NAMALWA (cell line): ENCODE results near the gene ENTR1.
A peak's percentile ranks its signal among the peaks of the same experiment; 100 is the strongest.

ENCODE experiments used
- DNase-seq: peaks from one replicate; pipeline ENCODE4 v3.0.0-alpha.2; 2015; ENCODE audit warnings: low spot score

The ENTR1 gene

GRCh38 chr9:136377341-136378169 lies 32.9 kb downstream of the ENTR1 start:
- no peak for DNase-seq

DNA sequence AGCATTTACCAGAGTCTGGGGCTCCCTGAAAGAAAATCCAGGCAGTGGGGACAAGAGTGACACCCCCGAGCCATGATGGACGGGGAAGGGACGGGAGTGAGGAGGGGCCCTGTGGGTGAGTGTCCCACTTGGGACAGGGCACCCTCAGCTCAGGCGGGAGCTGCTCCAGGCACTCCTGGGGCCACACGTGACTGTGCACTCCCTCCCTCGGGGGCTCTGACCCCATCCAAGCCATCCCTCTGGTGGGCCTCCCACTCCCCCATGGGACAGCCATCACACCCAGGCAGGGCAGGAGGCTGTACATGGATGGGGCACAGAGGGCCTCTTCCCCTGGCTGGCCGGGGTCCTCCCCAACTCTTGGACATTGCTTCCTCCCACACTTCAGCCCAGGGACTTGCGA lies 34.0 kb downstream of the ENTR1 start:
- DNase-seq = no peak

- no peak for DNase-seq
Observed at GRCh38 chr9:136375096-136375495, 35.3 kb downstream of the ENTR1 start.

DNA sequence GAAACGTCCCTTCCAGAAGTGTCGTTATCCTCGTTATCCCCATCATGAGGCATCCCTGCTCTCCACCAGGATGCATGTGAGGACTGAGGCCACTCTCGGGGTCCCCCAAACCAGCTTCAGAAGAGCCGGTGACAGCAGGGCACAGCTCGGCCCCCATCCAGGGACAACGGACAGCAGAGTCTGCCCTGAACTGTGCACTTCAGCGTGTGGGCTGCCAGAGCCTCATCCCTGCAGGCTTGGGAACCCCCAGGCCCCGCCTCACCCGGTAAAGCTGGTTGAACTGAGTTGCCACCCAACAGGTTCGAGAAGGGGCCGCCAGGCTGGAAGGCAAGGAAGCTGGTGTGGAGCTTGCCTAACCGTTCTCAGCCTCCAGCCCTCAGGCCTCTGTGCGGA lies 36.2 kb downstream of the ENTR1 start:
- DNase-seq = no peak

GRCh38 chr9:136373300-136374182 lies 36.9 kb downstream of the ENTR1 start, which contains the start of gene CARD9:
Gene CARD9, minus strand, starts transcription at chr9:136373669. Its CDS starts 1,591 bp downstream, at chr9:136372078.
- no peak for DNase-seq

DNA sequence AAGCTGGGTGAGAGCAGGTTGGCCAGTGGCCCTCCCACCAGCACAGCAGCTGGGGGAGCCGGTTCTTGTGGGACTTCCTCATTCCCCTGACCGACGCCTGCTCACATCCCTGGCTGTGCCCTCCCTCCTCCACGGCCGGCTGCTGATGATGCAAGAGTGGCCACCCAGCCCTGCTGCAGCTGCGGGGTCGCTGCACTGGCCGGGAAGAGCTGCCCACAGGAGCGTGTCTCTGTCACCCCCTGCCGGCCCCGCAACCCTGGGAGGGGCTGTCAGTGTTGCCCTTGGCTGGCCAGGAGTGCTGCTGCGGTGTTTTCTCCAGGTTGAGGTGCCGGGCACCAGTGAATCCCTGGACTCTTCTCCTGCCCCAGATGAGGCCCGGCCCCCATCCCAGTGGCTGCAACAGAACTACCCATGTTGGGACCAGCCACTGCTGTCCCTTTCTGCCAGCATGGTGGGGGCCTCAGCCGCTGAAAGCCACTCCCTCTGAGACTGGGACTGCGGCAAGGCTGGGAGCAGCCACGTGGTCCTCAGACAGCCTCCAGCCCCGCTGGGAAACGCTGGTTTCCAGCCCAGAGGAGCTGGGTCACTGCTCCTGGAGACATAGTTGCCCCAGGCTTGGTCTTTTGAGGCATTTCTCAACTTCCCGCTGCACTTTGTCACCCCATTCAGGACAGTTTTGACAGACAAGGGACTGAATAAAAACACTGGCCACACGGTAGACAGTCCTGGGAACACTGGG lies 37.7 kb downstream of the ENTR1 start:
- peak; percentile 63 for DNase-seq

- DNase-seq = no peak
Observed at GRCh38 chr9:136372006-136372405, 38.4 kb downstream of the ENTR1 start.

DNA sequence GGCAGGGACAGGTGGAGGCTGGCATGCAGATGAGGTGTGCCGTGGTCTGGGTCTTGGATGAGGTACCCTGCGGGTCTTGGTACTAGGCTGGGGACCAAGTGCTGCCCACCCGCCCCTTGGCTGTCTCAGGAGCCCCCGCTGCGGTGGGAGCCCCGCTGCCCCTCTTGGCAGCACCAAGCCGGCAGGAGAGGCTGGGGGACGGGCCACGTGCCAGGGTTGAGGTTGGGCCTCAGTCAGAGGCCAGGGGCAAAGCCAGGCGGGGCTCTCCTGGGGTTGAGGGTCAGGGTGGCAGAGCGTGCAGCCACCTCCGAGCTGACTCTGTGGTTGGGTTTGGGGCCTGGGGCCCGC lies 38.9 kb downstream of the ENTR1 start:
- no peak for DNase-seq

DNA sequence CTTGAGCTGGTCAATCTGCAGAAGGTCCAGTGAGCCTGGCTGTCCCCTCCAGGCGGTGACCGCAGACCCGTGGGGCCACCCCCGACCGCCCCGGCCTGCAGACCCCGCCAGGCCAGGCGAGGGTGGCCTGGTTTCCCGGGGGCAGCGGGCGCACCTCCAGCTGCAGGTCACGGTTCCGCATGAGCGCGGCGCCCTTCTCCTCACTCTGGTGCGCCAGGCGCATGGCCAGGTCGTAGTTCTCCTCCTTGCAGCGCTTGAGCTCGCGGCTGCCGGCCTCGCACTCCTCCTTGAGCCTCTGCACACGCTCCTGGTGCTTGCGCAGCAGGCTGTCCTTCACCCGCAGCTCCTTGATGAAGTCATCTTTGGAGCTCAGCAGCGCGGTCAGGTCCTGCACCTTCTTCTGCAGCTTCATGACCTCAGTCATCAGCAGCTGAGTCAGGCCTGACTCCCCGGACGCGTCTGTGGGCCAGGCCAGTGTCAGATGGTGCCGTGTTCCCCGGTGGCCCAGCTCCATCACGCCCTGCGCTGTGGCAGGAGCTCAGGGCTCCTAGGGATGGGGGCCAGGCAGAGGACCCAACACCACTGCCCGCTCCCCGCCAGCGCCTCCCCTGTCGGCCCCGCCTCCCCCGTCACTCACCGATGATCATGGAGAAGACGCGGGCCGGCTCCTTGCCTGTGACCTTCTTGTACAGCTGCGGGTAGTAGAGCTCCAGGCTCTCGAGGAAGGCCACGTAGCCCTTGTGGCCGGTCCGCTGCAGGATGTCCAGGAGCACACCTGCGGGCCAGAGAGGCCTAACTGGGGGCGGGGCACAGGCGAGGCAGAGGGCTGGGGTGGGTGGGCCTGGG lies 39.5 kb downstream of the ENTR1 start:
- DNase-seq = no peak

- DNase-seq = no peak
Observed at GRCh38 chr9:136370037-136370436, 40.4 kb downstream of the ENTR1 start.

DNA sequence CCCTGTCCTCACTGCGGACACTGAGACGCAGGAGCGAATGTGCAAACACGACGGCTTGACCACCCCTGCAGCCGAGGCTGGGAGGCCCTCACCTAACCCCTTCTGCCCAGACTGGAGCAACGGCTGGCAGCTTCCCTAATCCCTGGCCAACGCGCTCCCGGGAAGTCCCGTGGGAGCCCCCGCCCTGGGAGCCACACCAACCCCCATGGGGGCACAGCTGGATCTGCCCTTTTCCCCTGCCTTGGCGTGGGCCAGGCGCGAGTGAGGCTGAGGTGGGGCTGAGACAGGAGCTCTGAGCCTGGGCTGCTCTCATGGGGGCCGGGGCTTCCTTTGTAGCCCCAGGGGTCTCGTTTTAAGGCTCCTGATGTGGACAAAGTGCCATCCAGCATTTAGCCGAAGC lies 42.2 kb downstream of the ENTR1 start:
- DNase-seq = no peak

GRCh38 chr9:136367296-136368145 lies 42.9 kb downstream of the ENTR1 start:
- no peak for DNase-seq

GRCh38 chr9:136366826-136367225 lies 43.6 kb downstream of the ENTR1 start:
- DNase-seq = no peak

DNA sequence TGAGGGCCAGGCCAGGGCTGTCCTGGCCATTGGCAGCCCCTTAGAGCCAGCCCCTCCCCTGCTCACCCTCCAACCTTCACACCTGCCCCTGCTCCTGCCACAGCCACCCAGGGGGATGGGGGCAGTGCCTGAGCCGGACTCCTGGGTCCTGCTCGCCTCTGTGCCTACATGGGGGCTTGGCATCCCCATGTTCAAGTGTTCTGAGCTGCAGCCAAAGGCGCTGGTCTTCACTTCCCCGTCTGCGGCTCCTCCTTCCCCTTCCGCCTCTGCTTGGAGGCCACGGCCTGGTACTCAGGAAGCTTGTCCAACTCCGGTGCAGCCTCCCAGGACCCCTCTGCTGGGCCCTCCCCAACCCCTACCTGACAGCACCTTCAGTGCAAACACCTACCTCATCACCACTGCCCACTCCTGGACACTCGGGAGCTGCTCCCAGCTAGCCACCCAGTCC lies 44.6 kb downstream of the ENTR1 start:
- no peak for DNase-seq

- no peak for DNase-seq
Observed at GRCh38 chr9:136364942-136365774, 45.3 kb downstream of the ENTR1 start.

DNA sequence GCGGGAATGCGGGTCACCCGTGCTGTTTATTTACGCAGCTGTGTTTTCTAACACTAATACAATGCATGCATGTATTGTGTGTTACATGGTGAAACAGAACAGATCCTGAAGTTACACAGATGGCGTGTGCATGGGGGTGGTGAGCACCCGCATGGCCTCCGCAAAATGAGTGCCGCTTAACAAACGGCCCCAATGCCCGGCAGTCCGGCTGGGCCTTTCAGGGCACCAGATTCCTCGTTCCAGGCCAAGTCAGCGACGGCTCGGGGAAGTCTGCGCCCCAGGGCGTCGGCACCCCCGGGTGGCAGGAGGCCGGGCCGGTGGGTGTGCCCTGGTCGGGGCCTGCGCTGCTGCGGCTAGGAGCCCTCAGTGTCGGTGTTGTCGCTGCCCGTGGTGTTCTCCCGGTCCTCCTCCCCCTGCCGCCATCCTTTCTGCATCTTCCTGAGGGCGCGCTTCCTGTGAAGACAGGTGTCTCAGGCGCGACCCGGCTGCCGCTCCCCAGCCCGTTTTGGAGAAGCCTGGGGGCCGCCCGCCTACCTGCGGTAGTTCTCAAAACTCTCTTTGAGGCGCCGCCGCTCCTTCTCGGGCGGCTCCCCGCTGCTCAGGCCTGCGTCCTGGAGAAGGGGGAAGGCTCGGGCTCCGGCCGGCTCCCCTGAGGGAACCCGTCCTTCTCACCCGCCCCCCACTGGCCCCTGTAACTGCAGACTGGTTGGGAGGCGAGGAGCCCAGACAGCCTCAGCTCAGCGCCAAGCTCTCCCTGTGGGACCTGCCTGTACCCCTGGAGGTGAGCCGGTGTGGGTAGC lies 46.3 kb downstream of the ENTR1 start:
- DNase-seq = no peak

GRCh38 chr9:136363106-136363948 lies 47.1 kb downstream of the ENTR1 start, which contains the start of gene DNLZ:
Gene DNLZ, minus strand, starts transcription at chr9:136363744. Its CDS starts 30 bp downstream, at chr9:136363714.
- peak; percentile 93 for DNase-seq

DNA sequence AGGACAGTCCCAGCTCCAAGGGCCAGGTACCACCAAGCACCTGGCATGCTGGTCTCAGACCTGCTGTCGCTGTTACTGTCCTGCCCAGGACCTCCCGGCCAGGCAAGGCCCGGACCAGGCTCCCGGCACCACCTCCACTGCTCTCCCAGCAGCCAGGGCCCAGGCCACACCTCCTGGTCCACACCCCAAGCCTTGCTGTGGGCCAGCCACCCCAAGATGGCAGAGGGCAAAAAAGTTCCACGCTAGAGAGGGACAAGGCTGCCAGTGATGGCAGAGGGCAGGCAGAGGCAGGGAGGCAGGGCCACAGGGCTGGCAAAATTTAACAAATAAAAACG lies 48.0 kb downstream of the ENTR1 start:
- no peak for DNase-seq
